GM19025 (cell line): ENCODE data around the gene ZDHHC9.

Experiments used
- ATAC-seq: cut with Tn5 transposase; IDR thresholded peaks from one replicate; pipeline ENCODE4 v1.9.1; 2021; ENCODE audit warnings: mild to moderate bottlenecking, low read depth, moderate library complexity; ENCODE audit not compliant: unreplicated experiment

Gene ZDHHC9

DNA sequence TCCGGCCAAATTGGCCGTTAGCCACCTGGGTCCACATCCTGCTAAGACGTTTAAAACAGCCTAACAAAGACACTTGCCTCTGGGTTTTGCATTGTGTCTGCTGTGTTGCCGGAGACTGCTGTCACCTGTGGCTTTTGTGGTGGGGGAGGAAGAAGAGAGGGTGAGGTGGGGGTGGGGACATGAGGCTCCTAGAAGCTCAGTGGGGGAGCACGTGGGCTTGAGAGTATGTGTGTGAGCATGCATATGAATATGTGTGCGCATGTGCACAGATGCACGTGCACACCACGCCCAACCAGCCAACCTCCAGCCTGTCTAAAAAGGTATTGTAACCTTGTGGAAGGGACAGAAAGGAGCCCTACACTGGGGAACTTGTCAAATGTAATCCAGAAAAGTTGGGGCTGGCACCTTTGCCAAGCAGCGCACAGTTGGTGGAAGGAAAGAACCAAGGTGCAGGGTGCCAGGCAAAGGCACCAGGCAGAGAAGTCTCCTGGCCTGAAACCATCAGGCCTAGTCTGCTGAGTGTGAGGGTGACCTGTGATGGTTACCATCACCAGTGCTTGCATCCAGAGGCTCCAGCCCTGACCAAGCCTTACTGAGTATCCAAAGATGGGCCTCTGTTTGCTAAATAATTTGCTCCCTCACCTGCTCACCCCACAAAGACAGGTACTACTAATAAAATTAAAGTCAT, 74.1 kb downstream of the ZDHHC9 start:
- ATAC-seq, result peak; percentile 24

DNA sequence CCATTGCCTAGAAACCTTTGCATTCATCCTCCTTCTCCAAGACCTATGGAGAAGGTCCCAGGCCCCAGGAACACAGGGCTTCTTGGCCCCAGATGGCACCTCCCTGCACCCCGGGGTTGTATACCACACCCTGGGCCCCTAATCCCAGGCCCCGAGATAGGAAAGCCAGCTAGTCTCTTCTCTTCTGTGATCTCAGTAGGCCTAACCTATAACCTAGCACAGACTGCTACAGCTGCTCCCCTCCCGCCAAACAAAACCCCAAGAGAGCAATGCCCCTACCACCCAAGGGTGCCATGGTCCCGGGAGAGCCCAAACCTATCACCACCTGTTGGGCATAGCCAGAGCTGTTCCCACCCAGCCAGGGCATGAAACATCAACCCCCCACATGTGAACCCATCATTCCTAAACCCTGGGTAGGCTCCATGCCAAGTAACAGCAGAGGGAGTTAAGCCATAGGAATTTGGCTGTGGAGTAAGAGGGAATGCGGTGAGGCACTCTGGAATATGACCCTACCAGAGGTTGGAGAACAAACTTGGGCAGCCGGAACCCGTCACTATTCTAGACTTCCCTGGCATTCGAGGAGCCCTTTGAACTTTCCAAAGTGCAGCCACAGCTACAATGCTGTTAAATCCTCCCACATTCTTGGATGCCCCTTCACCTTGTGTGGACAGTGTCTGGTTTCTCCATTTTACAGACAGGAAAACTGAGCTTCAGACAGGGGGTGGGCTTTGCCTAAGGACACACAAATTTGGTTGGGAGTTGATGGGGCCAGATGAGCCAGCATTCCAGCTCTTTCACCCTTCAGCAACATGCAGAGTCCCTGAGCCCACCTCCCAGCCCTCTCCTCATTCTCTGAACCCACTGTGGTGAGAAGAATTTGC, 74.9 kb downstream of the ZDHHC9 start:
- no peak for ATAC-seq

GRCh38 chrX:129768186-129768585, 75.5 kb downstream of the ZDHHC9 start:
- ATAC-seq, result no peak

DNA sequence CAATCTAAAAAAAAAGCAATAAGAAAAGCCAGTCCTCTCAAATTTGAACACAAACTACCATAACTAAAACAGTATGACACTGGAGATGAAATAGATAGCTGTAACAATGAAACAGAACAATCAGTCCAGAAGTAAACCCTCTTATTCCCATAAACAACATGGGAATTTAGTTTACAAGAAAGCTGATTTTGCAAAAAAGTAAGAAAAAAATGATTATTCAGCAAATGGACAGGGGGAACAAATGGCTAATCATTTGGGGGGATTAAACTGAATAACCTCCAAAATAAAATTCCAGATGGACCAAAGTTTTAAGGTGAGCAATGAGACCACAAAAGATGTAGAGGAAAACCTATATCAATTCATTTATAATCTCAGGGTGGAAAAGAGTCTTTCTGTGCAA, 80.0 kb downstream of the ZDHHC9 start:
- ATAC-seq, result no peak

GRCh38 chrX:129762448-129762847, 81.2 kb downstream of the ZDHHC9 start:
- ATAC-seq, result no peak

GRCh38 chrX:129761596-129761995, 82.1 kb downstream of the ZDHHC9 start:
- no peak for ATAC-seq

DNA sequence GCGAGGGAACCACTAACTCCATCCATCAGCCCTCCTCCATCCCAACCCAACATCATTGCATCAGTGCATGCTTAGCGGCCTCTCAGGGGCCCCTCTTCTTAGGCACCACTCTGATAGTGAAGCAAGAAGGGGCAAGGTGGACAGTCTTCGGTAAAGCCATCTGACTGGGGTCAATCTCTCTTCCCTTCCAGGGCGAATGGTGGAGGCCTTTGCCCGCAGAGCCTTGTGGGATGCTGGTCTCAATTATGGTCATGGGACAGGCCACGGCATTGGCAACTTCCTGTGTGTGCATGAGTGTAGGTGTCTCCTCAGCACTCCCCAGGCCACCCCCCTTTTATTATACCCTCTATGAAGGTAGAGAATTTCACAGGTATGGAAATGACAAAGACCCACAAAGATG, 82.7 kb downstream of the ZDHHC9 start:
- ATAC-seq, result no peak

DNA sequence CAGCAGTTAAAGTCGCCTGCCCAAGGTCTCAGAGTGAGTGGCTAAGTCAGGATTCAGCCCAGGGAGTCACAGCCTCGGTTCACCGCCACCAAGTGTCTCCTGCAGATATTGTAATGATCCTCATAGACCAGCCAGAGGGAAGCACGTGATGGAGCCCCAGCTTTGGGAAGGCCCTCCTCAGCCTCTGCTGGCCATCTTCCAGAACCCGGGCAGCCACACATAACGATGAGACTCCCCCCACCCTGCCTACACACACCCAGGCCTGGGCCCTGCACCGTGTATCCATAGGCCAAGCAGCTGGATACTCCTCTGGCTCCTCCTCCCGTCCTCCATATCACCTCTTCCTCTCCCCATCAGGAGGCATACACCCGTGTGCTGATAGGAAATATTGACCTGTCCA, 83.5 kb downstream of the ZDHHC9 start:
- ATAC-seq, result no peak

DNA sequence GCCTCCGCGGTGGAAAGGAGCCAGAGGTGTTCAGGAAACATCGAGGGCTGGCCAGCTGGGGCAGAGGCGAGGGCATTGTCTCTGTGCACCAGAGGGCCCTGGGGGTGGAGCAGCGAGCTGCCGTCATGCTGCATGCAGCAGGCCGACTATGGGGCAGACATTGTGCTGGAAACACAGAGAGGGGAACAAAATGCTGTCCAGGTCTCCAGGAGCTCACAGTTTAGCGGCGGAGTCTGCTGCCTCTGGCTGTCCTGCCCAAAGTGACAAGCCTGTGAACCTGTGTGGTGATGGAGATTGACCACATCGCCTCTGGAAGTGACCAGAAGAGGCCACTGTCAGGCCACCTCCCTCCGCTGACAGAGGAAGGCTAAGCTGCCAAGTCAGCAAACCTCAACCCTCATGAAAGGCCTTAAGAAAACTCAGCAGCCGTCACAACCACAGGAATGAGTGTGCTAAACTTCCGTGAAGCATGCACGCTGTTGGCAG, 84.1 kb downstream of the ZDHHC9 start:
- peak; percentile 49 for ATAC-seq

- no peak for ATAC-seq
These were observed 87.7 kb downstream of the ZDHHC9 start for GRCh38 chrX:129755779-129756650.

DNA sequence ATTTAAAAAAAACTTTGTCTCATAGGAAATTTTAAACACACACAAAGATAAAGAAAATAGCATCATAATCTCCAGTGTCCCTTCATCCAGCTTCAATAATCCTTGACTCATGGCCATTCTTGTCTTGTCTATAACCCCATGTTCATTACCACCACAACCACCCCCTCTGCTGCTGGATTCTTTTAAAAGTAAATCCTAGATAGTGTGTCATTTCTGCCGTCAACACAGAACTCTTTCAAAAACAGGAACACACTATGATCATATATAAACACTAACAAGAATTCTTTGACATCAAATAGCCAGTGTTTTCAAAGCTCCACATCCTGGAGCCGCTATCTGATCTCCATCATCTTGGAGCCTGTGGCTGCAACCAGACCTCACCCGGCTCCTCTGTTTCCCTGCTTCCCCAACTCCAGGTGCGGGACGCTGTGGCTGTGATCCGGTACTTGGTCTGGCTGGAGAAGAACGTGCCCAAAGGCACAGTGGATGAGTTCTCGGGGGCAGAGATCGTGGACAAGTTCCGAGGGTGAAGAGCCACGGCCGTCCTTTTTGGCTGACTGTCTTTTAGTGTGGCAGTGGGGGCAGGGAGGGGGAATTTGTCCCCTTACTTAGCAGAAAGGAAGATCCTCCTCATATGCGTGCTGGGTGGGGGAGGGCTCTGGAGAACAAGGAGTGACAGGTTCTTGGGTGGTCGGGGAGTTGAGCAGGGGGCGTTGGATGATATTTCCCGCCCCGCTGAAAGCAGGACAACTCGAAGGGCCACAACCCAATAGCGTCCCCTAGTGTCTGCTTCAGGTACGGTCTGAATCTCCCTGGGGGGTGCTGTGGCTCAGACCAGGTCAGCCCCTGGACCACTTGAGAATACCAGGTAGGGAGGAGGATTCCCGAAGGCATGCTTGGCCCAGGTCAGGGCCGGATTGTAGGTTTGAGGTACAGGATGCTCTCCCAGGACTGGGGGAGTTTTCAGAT, 89.3 kb downstream of the ZDHHC9 start:
- no peak for ATAC-seq
